ENCODE measurements around the gene SLC5A10. TPM values are rescaled to one million over a fixed set of nuclear protein-coding genes. Genes with fewer than 3 reads are reported as not detected.

The SLC5A10 gene
- total and polyA plus RNA-seq, 7 experiments from 2014 or later: 0.15 to 0.37 (median 0.17) TPM; not detected in 4

- Mint-ChIP-seq H3K4me3 (peak overlapping the region in 4 of 10 donors; percentile 35 to 54 (median 49)), H3K27ac (peak overlapping the region in 6 of 9 donors; percentile 25 to 70 (median 46)), H3K4me1 (peaks cover 29 to 76% (median 59%) of the 10 kb centered on the region in 7 donors), H3K36me3 (peaks cover 0 to 4% (median 0%) of the 10 kb centered on the region in 5 donors), H3K27me3 (no peaks in the 10 kb centered on the region), H3K9me3 (no peaks in the 10 kb centered on the region)
- H3K4me1 ChIP-seq (ENCODE audit: control insufficient read depth in 2 of 2, insufficient read depth in 2 of 2, low read length in 2 of 2): peaks cover 22 to 37% of the 10 kb centered on the region in 2 donors
- H3K4me3 ChIP-seq (ENCODE audit: low read length): no peak overlapping the region
- CTCF ChIA-PET: interaction anchor here (1.0 kb wide), 1 partner anchor 331 kb away, joined by 4 read pairs; no protein-coding TSS in a partner anchor
- intact Hi-C loops (cut with micrococcal nuclease): no loop called here
- ATAC-seq (no peak), DNase-seq (no peak)
- no peaks in the 10 kb centered on the region for H3K27me3 ChIP-seq (ENCODE audit: control insufficient read depth in 2 of 2, insufficient read depth in 2 of 2, low read length in 2 of 2)
- H3K36me3 ChIP-seq (ENCODE audit: control insufficient read depth in 2 of 3, insufficient read depth in 3 of 3, low read length in 3 of 3): no peaks in the 10 kb centered on the region
- H3K27ac ChIP-seq (ENCODE audit: low read depth, low read length): no peak overlapping the region
- POLR2A ChIA-PET: interaction anchor here (1.4 to 2.6 kb wide), 5 partner anchors 12 to 101 kb away, joined by 3 to 24 read pairs (median 5); no protein-coding TSS in a partner anchor
- no peaks in the 10 kb centered on the region for H3K9me3 ChIP-seq (ENCODE audit: control insufficient read depth in 2 of 3, low read length in 3 of 3)
Observed at GRCh38 chr17:18956581-18956980, 4.6 kb downstream of the SLC5A10 start.

GRCh38 chr17:18957831-18958230 lies 5.9 kb downstream of the SLC5A10 start:
- Mint-ChIP-seq H3K4me3 (peak overlapping the region in 6 of 10 donors; percentile 0 to 63 (median 24)), H3K4me1 (peaks cover 31 to 72% (median 59%) of the 10 kb centered on the region in 7 donors)
- intact Hi-C loops (cut with micrococcal nuclease): no loop called here

GRCh38 chr17:18958611-18959010 lies 6.6 kb downstream of the SLC5A10 start:
- Histone ChIP-seq H3K4me1 (ENCODE audit: control insufficient read depth in 2 of 2, insufficient read depth in 2 of 2, low read length in 2 of 2) (peaks cover 22 to 34% of the 10 kb centered on the region in 2 donors), H3K36me3 (ENCODE audit: control insufficient read depth in 2 of 3, insufficient read depth in 3 of 3, low read length in 3 of 3) (no peaks in the 10 kb centered on the region), H3K27me3 (ENCODE audit: control insufficient read depth in 2 of 2, insufficient read depth in 2 of 2, low read length in 2 of 2) (no peaks in the 10 kb centered on the region), H3K9me3 (ENCODE audit: control insufficient read depth in 2 of 3, low read length in 3 of 3) (no peaks in the 10 kb centered on the region), H3K27ac (ENCODE audit: low read depth, low read length) (no peak overlapping the region), H3K4me3 (ENCODE audit: low read length) (no peak overlapping the region)
- ATAC-seq (no peak), DNase-seq (no peak)
- Mint-ChIP-seq H3K27me3 (no peaks in the 10 kb centered on the region), H3K4me1 (peaks cover 30 to 66% (median 55%) of the 10 kb centered on the region in 7 donors), H3K36me3 (peaks cover 0 to 4% (median 0%) of the 10 kb centered on the region in 5 donors), H3K4me3 (no peak overlapping the region), H3K9me3 (no peaks in the 10 kb centered on the region), H3K27ac (peak overlapping the region in 5 of 9 donors; percentile 27 to 81 (median 42))
- ChIA-PET POLR2A (interaction anchor here (1.2 to 1.8 kb wide), 2 partner anchors 9 to 99 kb away, joined by 3 to 5 read pairs; no protein-coding TSS in a partner anchor), CTCF (interaction anchor here (3.2 kb wide), 1 partner anchor 10 kb away, joined by 14 read pairs; no protein-coding TSS in a partner anchor)
- intact Hi-C loops (cut with micrococcal nuclease): no loop called here

More at GRCh38 chr17:18957831-18958230, 5.9 kb downstream of the SLC5A10 start:
- no peaks in the 10 kb centered on the region for H3K9me3 Mint-ChIP-seq
- H3K27me3 Mint-ChIP-seq: no peaks in the 10 kb centered on the region
- Histone ChIP-seq H3K36me3 (ENCODE audit: control insufficient read depth in 2 of 3, insufficient read depth in 3 of 3, low read length in 3 of 3) (no peaks in the 10 kb centered on the region), H3K4me3 (ENCODE audit: low read length) (no peak overlapping the region), H3K27ac (ENCODE audit: low read depth, low read length) (no peak overlapping the region), H3K4me1 (ENCODE audit: control insufficient read depth in 2 of 2, insufficient read depth in 2 of 2, low read length in 2 of 2) (peaks cover 22 to 37% of the 10 kb centered on the region in 2 donors), H3K27me3 (ENCODE audit: control insufficient read depth in 2 of 2, insufficient read depth in 2 of 2, low read length in 2 of 2) (no peaks in the 10 kb centered on the region), H3K9me3 (ENCODE audit: control insufficient read depth in 2 of 3, low read length in 3 of 3) (no peaks in the 10 kb centered on the region)
- CTCF ChIA-PET: interaction anchor here (1.3 kb wide), 1 partner anchor 40 kb away, joined by 3 read pairs; no protein-coding TSS in a partner anchor
- POLR2A ChIA-PET: interaction anchor here (0.6 to 1.6 kb wide), 4 partner anchors 8 to 99 kb away, joined by 3 to 5 read pairs (median 3); no protein-coding TSS in a partner anchor
- DNase-seq: no peak
- H3K36me3 Mint-ChIP-seq: peaks cover 0 to 4% (median 0%) of the 10 kb centered on the region in 5 donors
- no peak for ATAC-seq
- H3K27ac Mint-ChIP-seq: peak overlapping the region in 7 of 9 donors; percentile 30 to 89 (median 70)

DNA sequence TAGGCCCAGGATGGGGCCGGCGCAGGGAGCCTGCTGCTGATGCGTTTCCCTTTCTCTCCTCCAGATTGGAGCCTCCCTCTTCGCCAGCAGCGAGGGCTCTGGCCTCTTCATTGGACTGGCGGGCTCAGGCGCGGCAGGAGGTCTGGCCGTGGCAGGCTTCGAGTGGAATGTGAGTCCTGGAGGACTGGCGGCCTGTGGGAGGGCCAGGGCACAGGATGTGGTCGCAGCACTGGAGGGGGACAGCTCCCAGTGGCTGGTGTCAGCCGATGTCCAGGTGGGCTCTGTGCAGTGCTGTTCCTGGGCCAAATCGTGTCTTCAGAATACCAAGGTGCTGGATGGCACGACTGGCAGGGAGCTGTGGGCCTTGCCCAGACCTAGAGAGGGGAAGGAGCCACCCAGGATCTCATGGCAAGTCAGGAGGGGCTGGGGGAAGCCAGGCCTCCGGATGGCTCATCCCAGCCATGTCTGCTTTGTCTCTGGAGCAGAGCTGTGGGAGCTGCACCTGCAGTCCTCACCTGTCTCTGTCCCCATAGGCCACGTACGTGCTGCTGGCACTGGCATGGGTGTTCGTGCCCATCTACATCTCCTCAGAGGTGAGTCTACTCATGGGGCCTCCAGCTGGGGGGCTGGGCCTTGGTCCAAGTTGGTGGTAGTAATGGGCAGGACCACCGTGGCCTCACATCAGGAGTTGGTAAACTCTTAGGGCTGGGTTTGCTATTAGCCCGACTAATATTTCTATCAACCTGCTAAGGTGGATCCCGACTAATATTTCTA lies 7.3 kb downstream of the SLC5A10 start:
- Mint-ChIP-seq H3K27ac (peak overlapping the region in 4 of 9 donors; percentile 30 to 81 (median 66)), H3K4me1 (peaks cover 25 to 60% (median 48%) of the 10 kb centered on the region in 7 donors), H3K9me3 (no peaks in the 10 kb centered on the region), H3K27me3 (no peaks in the 10 kb centered on the region), H3K36me3 (peaks cover 0 to 4% (median 0%) of the 10 kb centered on the region in 5 donors), H3K4me3 (no peak overlapping the region)
- intact Hi-C loops (cut with micrococcal nuclease): no loop called here
- Histone ChIP-seq H3K4me1 (ENCODE audit: control insufficient read depth in 2 of 2, insufficient read depth in 2 of 2, low read length in 2 of 2) (peaks cover 19 to 27% of the 10 kb centered on the region in 2 donors), H3K27ac (ENCODE audit: low read depth, low read length) (no peak overlapping the region), H3K9me3 (ENCODE audit: control insufficient read depth in 2 of 3, low read length in 3 of 3) (no peaks in the 10 kb centered on the region), H3K27me3 (ENCODE audit: control insufficient read depth in 2 of 2, insufficient read depth in 2 of 2, low read length in 2 of 2) (no peaks in the 10 kb centered on the region), H3K36me3 (ENCODE audit: control insufficient read depth in 2 of 3, insufficient read depth in 3 of 3, low read length in 3 of 3) (no peaks in the 10 kb centered on the region), H3K4me3 (ENCODE audit: low read length) (no peak overlapping the region)
- POLR2A ChIA-PET: interaction anchor here (0.6 to 1.8 kb wide), 4 partner anchors 21 to 100 kb away, joined by 3 to 5 read pairs (median 4); no protein-coding TSS in a partner anchor
- DNase-seq (no peak), ATAC-seq (no peak)
- CTCF ChIA-PET: interaction anchor here (1.0 to 3.2 kb wide), 3 partner anchors 10 to 142 kb away, joined by 3 to 14 read pairs (median 3); no protein-coding TSS in a partner anchor

- H3K4me1 ChIP-seq (ENCODE audit: control insufficient read depth in 2 of 2, insufficient read depth in 2 of 2, low read length in 2 of 2): peaks cover 14 to 22% of the 10 kb centered on the region in 2 donors
- Mint-ChIP-seq H3K36me3 (peaks cover 0 to 4% (median 0%) of the 10 kb centered on the region in 5 donors), H3K9me3 (no peaks in the 10 kb centered on the region), H3K4me1 (peaks cover 19 to 54% (median 42%) of the 10 kb centered on the region in 7 donors), H3K4me3 (no peak overlapping the region), H3K27me3 (no peaks in the 10 kb centered on the region), H3K27ac (peak overlapping the region in 2 of 9 donors; percentile 29 to 48)
- no peak overlapping the region for H3K4me3 ChIP-seq (ENCODE audit: low read length)
- H3K9me3 ChIP-seq (ENCODE audit: control insufficient read depth in 2 of 3, low read length in 3 of 3): no peaks in the 10 kb centered on the region
- no peaks in the 10 kb centered on the region for H3K36me3 ChIP-seq (ENCODE audit: control insufficient read depth in 2 of 3, insufficient read depth in 3 of 3, low read length in 3 of 3)
- no peaks in the 10 kb centered on the region for H3K27me3 ChIP-seq (ENCODE audit: control insufficient read depth in 2 of 2, insufficient read depth in 2 of 2, low read length in 2 of 2)
- no peak for DNase-seq
- H3K27ac ChIP-seq (ENCODE audit: low read depth, low read length): no peak overlapping the region
- ATAC-seq: no peak
- ChIA-PET CTCF (interaction anchor here (1.0 to 3.2 kb wide), 5 partner anchors 11 to 143 kb away, joined by 3 to 14 read pairs (median 3); no protein-coding TSS in a partner anchor), POLR2A (interaction anchor here (1.0 to 1.8 kb wide), 4 partner anchors 21 to 101 kb away, joined by 3 to 5 read pairs (median 4); no protein-coding TSS in a partner anchor)
- intact Hi-C loops (cut with micrococcal nuclease): loop anchor here (2.0 to 5.0 kb wide), 2 partner anchors 42 to 45 kb away; partner anchors contain the start of gene FAM83G (in 2 of the 2)
Observed at GRCh38 chr17:18959845-18960240, 7.9 kb downstream of the SLC5A10 start.

- ATAC-seq (no peak), DNase-seq (no peak)
- Mint-ChIP-seq H3K9me3 (no peaks in the 10 kb centered on the region), H3K4me1 (peaks cover 15 to 50% (median 38%) of the 10 kb centered on the region in 7 donors), H3K4me3 (no peak overlapping the region), H3K36me3 (peaks cover 0 to 4% (median 0%) of the 10 kb centered on the region in 5 donors), H3K27ac (peak overlapping the region in 3 of 9 donors; percentile 42 to 57 (median 48)), H3K27me3 (no peaks in the 10 kb centered on the region)
- intact Hi-C loops (cut with micrococcal nuclease): loop anchor here (2.0 to 5.0 kb wide), 2 partner anchors 42 to 45 kb away; partner anchors contain the start of gene FAM83G (in 2 of the 2)
- Histone ChIP-seq H3K27ac (ENCODE audit: low read depth, low read length) (no peak overlapping the region), H3K9me3 (ENCODE audit: control insufficient read depth in 2 of 3, low read length in 3 of 3) (no peaks in the 10 kb centered on the region), H3K4me3 (ENCODE audit: low read length) (no peak overlapping the region), H3K4me1 (ENCODE audit: control insufficient read depth in 2 of 2, insufficient read depth in 2 of 2, low read length in 2 of 2) (peaks cover 11 to 18% of the 10 kb centered on the region in 2 donors), H3K27me3 (ENCODE audit: control insufficient read depth in 2 of 2, insufficient read depth in 2 of 2, low read length in 2 of 2) (no peaks in the 10 kb centered on the region), H3K36me3 (ENCODE audit: control insufficient read depth in 2 of 3, insufficient read depth in 3 of 3, low read length in 3 of 3) (no peaks in the 10 kb centered on the region)
- POLR2A ChIA-PET: interaction anchor here (0.7 to 1.6 kb wide), 6 partner anchors 22 to 106 kb away, joined by 3 to 4 read pairs (median 4); no protein-coding TSS in a partner anchor
- CTCF ChIA-PET: interaction anchor here (1.0 to 3.2 kb wide), 10 partner anchors 11 to 101 kb away, joined by 3 to 14 read pairs (median 4); no protein-coding TSS in a partner anchor
Observed at GRCh38 chr17:18960241-18960665, 8.3 kb downstream of the SLC5A10 start.
